Stimulated activated CD4-positive, alpha-beta T cell treated with anti-CD3 and anti-CD28 coated beads, Interleukin-1b, Interleukin-23, amount 100 ng/mL, for 48 hours (primary cell): ENCODE results near the gene CCDC201.

ENCODE experiments used
- DNase-seq: peaks from one replicate; pipeline ENCODE4 v3.0.0-alpha.2; 2020

The CCDC201 gene

GRCh38 chr7:45892407-45893035 is 19.6 kb upstream of the CCDC201 start:
- DNase-seq = no peak

GRCh38 chr7:45891462-45892402 is 18.9 kb upstream of the CCDC201 start:
- DNase-seq = no peak

GRCh38 chr7:45890902-45891461 is 18.1 kb upstream of the CCDC201 start:
- DNase-seq = no peak

- DNase-seq = no peak
These were observed 17.4 kb upstream of the CCDC201 start for GRCh38 chr7:45890125-45890901.

- no peak for DNase-seq
These were observed 16.6 kb upstream of the CCDC201 start for GRCh38 chr7:45889367-45890067.

GRCh38 chr7:45888993-45889366 is 16.1 kb upstream of the CCDC201 start:
- no peak for DNase-seq

- DNase-seq = no peak
These were observed 15.5 kb upstream of the CCDC201 start, which contains the start of gene IGFBP1 for GRCh38 chr7:45888185-45888992. Gene IGFBP1, plus strand, starts transcription at chr7:45888488. Its CDS starts 165 bp downstream, at chr7:45888653.

- DNase-seq = no peak
These were observed 14.2 kb upstream of the CCDC201 start for GRCh38 chr7:45886931-45887667.

- no peak for DNase-seq
These were observed 12.5 kb upstream of the CCDC201 start for GRCh38 chr7:45885264-45885882.

- DNase-seq = no peak
These were observed 11.3 kb upstream of the CCDC201 start for GRCh38 chr7:45884136-45884535.

GRCh38 chr7:45882465-45882810 is 9.6 kb upstream of the CCDC201 start:
- no peak for DNase-seq

GRCh38 chr7:45881759-45882464 is 9.0 kb upstream of the CCDC201 start:
- no peak for DNase-seq

GRCh38 chr7:45881280-45881758 is 8.4 kb upstream of the CCDC201 start:
- DNase-seq = no peak

- DNase-seq = no peak
These were observed 7.6 kb upstream of the CCDC201 start for GRCh38 chr7:45880433-45880860.

GRCh38 chr7:45878457-45879144 is 5.7 kb upstream of the CCDC201 start:
- DNase-seq = no peak

- no peak for DNase-seq
These were observed 3.6 kb upstream of the CCDC201 start for GRCh38 chr7:45876519-45876918.

- DNase-seq = no peak
These were observed 1.7 kb upstream of the CCDC201 start for GRCh38 chr7:45874408-45875131.

GRCh38 chr7:45873355-45873754 is 473 bp upstream of the CCDC201 start:
- no peak for DNase-seq
